ENCODE data around the gene PPP1R9B.

Gene PPP1R9B

DNA sequence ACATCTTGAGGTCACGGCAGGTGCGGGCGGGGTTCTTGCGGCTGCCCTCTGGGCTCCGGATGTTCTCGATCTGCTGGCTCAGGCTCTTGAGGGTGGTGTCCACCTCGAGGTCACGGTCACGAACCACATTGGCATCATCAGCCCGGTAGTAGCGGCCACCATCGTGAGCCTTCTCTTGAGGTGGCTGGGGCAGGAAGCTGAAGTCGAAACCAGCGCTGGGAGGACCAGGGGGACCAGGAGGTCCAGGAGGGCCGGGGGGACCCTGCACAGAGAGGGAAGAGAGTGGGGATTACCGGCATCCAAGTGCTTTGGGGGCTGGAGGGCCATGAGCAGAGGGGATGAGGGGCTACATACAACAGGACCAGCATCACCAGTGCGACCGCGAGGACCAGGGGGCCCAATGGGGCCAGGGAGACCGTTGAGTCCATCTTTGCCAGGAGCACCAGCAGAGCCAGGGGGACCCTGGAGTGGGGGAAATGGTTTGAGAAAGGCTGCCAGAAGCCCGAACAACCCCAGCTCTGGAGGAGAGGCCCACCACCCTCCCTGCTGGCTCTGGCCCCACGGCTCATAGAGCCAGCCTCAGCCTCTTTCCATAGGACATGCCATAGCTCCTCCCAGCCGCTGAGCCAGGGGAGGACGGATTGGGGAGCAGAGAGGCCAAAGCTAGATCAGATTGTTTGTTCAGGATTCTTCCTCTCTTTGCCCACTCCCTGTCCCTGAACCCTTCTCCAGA lies 36.4 kb upstream of the PPP1R9B start:
- DNase-seq = no peak

DNA sequence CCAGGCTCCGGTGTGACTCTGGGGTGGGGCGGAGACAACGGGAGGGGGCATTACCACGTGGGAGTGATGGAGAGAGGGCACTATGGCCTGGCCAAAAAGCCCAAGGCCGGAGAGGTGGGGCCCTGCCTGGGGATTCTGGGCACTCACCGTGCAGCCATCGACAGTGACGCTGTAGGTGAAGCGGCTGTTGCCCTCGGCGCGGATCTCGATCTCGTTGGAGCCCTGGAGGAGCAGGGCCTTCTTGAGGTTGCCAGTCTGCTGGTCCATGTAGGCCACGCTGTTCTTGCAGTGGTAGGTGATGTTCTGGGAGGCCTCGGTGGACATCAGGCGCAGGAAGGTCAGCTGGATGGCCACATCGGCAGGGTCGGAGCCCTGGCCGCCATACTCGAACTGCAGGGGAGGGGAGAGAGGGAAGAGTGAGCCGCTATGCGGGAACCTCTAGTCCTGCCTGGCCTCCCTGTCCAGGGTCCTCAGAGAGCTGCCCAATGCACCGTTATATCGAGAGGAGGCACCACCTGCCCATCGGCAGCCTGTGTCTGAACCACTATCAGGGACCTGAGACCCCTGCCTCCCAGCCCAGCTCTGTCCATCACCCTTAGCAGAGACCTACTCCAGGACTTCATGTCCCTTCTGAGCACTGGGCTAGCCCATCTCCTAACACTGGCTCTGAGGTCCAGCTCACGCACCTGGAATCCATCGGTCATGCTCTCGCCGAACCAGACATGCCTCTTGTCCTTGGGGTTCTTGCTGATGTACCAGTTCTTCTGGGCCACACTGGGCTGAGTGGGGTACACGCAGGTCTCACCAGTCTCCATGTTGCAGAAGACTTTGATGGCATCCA lies 35.4 kb upstream of the PPP1R9B start:
- DNase-seq = no peak

DNA sequence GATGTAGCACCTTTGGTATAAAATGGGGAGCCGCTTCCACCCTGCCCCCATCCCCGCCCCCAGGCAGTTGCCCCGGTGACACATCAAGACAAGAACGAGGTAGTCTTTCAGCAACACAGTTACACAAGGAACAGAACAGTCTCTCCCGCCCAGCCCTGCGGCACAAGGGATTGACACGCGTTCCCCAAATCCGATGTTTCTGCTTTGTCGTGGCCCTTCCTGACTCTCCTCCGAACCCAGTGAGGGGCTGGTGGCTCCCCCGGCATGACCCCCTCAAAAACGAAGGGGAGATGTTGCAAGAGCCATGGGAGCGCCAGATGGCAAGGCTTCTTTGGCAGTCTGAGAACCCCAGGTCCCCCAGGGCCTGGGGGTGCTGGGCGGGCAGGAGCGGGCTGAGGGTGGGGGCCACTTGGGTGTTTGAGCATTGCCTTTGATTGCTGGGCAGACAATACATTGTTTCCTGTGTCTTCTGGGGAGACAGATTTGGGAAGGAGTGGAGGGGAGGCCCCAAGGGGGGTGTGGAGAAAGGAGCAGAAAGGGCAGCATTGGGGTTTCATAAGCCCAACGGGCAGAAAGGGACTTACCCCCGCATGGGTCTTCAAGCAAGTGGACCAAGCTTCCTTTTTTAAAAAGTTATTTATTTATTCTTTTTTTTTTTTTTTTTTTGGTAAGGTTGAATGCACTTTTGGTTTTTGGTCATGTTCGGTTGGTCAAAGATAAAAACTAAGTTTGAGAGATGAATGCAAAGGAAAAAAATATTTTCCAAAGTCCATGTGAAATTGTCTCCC lies 34.3 kb upstream of the PPP1R9B start:
- peak; percentile 50 for DNase-seq

DNA sequence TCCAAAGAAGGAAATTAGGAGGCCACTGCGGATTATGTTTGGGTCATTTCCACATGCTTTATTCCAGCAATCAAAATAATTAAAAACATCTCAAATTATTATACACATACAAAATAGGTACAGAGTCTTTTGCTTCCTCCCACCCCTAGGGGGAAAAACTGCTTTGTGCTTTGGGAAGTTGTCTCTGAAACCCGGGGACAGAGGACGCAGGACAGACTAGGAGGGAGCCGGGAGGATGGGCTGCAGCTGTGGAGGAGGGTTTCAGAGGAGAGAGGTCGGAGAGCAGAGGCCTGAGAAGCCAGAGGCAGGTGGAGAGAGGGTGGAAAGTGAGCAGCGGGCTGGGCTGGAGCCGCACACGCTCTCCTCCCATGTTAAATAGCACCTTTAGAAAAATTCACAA lies 33.6 kb upstream of the PPP1R9B start:
- DNase-seq = no peak

DNA sequence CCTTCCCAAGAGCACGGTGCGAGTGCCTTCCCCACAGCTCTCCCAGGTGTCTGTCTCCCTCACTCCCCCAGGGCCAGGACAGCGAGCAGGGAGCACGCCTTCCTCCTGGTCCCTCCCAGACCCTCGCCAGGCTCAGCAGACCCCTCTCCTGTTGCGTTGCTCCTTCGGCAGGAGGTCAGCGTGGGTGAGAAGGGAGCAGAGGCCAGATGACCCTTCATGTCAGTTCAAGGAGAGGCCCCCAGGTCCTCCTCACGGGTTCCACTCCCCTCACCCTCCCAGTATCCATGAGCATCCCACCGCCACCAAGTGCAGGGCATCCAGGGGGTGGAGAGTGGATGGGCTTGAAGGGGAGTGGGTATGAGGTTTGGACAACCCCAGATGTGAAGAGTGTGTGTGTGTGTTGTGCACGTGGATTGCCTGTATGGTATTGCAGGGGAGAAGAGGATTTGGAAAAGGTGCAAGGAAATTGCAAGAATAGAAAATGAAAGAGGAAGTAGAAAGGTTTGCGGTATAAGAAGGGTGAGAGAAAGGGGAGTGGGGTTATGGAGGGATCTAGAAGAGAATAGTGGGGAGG lies 33.0 kb upstream of the PPP1R9B start:
- DNase-seq = peak; percentile 39

DNA sequence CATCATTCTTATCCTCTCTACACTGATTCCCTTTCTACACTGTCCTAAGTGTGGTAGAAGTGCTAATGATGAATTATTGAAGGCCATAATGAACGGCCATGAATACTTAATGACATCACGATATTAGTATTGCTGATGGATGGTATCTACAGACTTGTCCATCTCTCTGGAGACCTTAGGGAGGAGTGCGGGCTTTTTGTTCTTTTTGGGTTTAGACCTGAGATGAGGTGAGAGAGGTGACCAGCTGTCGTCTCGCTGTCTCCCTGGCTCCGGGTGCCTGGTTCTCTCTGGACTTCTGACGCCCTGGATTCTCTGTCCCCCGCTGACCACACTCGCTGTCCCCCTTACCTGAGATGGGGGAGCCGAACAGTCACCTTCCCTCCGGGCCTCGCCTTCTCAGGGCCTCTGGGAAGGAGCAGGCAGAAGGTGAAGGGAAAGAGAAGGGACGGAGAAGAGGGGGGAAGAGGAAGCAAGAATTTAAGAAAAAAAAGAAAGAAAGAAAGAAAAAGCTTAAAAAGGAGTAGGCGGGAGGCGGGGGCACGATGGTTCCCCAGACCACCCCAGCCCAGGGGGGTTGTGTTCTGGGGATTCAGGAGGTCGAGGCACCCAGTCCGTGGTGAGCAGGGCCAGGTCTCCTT lies 32.4 kb upstream of the PPP1R9B start:
- no peak for DNase-seq

DNA sequence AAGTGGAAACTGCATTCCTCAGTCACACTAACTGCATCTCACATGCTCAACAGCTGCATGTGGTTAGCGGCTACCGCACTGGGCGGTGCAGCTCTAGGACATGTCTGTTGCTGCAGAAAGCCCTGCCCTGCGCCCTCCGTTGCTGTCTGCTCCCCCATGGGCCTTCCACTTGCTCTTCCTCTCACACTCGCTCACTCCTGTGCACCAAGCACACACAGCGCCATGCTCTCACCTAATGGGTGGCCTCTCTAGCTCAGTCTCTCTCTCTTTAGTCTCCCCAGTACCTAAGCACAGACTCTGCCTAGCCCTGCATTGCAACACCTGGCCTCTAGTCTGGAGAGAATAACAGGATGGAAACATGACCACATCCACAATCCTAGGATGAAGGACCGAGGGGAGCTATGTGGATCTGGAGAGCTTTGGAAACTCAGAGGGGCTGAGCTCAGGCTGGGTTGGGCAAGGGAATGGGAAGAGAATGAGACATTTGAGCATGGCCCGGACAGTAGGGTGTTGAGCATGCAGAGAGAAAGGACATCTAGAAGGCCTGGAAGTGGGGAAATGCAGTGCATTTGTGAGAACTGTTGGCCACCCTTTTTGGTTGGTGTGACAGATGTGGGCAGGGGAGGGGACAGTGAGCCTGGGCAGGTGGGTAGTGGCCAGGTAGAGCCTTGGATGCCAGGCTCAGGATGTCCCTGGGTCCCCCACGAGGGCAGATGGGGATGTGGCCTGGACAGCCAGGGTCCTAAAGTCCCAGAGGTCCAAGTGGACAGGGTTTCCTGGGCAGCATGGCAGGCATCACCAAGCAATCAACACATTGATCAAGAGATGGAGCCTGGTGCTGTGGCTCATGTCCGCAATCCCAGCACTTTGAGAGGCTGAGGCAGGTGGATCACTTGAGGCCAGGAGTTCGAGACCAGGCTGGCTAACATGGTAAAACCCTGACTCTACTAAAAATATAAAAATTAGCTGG lies 31.4 kb upstream of the PPP1R9B start:
- no peak for DNase-seq

DNA sequence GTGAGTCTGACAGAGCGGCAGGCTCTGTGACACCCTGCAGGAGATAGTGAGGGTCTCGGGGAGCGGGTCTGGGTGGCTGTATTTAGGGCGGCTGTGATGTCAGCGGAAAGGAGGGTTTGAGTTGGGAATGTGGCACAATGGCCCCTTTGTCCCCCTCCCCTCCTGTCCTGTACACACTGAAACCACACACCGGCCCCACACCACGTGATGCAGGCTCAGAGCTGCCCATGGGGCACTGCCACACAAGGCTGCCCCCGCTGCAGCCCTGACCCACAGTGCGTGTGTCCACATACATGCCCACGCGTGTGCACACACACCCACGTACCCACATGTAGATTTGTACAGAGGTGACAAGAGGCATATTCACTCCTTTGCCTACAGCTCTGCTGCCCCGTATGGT lies 30.7 kb upstream of the PPP1R9B start:
- no peak for DNase-seq

DNA sequence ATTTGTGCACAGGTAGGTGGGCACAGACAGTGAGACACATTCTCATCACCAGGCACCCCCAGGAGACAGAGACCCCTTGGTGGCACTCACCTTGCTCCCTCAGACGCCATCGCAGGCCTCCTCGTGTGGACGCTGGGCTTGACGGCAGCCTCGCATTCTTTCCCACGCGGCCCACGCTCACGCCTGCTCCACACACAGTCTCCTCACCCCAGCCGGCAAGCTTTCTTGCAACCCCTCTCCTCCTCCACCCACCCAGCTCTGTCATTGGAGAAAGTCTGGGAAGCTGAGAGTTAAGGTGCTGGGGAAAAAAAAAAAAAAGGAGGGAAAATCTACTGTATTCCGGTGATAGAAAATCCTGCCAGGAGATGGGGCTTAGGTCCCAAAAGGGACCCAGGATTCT lies 30.1 kb upstream of the PPP1R9B start:
- DNase-seq = no peak

DNA sequence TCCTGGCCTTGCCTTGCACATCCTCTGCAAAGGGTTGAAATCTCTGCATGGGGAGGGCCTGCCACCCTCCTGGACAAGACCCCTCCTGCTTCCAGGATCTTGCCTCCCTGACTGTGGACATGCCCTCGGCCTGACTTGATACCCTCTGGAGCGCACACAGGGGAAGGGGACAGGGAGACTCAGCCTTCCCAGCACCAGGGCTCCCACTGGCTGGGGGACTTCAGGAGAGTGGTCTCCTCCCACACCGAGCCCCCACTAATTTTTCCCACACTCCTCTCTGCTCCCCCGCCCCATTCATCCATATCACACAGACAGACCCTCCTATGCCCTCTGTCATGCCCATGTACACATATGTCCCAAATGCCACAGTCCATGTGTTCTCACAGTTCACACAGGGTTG lies 29.6 kb upstream of the PPP1R9B start:
- no peak for DNase-seq

DNA sequence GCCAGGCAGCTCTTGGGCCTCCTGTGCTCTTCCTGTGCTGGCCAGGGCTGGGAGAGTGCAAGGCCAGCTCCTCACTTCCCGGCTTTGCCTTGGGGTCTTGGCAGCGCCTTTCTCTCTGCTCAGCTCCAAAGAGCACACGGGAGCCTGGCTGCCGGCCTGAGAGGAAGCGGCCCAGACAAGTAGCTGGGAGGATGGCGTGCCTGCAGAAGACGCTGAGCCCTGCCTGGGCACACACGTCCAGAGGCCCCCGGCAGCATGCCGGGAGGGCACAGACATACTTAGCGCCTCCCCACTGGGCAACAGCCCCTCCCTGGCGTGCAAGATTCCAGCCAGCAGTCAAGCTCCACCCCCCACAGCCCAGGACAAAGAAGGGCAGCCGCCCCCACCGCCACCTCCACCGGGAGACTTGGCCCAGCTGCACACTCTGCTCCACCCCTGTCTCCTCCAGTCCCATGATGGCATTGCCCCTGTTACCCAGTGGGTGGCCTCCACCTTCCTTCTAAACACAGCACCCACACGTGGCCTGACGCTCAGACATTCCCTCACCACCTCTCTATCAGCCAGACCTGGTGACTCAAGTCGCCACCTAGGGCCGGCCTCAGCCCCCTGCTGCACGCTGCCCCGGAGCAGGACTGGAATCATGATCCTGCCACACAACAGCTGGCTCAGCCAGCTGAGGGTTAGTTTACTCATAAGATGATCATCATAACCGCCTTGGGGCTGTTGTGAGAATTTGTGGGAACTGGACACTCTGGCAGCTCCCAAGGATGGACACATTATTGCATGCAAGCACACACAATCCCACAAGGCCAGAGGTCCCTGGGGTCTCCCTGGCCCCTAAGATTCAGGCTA lies 27.7 kb upstream of the PPP1R9B start:
- DNase-seq = peak; percentile 59

DNA sequence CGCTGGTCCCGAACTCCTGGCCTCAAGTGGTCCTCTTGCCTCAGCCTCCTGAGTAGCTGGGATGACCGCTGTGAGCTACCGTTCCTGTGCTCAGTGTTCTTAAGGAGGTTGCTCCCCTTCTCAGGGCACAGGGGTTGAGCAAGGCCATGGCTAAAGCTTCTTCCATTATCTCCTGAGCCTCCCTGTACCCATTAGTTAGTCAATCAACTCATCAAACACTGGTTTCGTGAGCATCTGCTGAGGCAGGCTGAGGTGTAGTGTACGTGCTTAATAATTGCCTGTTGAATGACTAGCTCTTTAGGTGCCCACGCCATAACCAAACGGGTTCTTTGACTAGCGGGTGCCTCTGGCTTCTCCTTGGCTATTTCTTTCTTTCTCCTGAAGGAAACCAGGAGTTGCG lies 27.0 kb upstream of the PPP1R9B start:
- no peak for DNase-seq

DNA sequence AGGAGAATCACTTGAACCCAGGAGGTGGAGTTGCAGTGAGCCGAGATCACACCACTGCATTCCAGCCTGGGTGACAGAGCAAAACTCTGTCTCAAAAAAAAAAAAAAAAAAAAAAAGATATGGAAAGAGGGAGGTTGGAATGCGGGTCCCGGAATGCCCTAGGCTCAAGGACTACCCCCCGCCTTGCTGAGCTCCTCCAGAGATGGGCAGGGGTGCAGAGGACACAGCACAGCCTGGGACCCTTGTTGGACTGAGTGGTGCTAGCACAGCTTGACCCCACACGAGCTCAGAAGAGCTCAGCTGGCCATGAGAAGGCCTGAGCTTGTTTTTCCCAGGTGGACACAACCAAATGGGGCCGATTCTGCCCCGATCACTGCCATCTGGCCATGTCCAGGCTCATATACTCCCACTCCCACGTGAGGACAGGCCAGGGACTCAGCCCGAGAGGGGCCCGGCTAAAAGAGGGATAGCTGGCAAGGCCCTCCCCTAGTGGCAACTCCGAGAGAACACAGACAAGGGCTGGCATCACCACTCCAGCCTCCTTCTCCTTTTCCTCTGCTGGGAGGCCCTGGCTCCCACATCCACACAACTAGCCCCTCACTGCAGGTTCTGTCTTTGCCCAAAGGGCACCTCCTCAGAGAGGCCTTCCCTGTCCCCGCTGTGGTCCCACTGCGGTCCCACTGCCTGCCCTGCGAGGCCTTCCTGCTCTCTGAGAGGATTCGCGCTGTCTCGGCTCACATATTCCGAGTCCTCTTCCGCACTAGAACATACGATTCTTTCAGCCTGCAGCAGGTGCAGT lies 26.3 kb upstream of the PPP1R9B start:
- no peak for DNase-seq

DNA sequence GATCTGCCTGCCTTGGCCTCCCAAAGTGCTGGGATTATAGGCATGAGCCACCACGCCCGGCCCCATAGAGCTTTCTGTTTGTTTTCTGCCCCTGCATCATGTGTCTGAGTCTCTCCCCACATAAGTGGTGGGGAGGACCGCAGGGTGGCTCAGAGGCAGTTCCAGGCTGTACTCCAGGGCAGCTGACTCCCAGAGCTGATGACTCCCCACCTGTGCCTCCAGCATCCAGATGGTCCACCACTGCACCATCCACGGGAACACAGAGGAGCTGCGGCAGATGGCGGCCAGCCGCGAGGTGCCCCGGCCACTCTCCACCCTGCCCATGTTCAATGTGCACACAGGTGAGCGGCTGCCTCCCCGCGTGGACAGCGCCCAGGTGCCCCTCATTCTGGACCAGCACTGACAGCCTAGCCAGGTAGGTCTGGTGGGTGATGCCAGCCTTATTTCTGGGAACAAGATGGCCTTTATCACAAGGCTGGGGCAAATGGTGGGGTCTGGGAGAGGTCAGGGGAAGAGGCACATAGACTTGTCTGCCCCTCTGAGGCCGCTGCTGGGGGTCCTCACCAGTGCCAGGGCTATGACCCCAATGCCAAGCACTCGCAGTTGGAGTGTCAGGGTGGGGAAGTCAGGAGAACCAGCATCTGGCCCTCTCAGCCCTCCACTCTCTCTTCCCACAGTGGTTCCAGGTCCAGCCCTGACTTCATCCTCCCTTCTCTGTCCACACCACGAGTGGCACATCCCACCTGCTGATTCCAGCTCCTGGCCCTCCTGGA lies 24.7 kb upstream of the PPP1R9B start:
- no peak for DNase-seq

DNA sequence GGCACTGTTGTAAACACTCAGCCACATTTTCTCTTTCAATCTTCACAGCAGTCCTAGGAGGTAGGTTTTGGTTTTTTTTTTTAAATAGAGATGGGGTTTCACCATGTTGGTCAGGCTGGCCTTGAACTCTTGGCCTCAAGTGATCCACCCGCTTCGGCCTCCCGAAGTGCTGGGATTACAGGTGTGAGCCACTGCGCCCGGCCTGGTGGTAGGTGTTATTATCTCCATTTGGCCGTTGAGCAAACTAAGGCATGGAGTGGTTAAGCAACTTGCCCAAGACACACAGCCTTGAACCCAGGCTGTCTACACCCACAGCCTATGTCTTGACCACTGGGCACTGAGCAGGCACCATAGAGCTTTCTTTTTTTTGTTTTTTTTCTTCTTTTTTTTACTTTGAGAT lies 24.0 kb upstream of the PPP1R9B start:
- DNase-seq = no peak

DNA sequence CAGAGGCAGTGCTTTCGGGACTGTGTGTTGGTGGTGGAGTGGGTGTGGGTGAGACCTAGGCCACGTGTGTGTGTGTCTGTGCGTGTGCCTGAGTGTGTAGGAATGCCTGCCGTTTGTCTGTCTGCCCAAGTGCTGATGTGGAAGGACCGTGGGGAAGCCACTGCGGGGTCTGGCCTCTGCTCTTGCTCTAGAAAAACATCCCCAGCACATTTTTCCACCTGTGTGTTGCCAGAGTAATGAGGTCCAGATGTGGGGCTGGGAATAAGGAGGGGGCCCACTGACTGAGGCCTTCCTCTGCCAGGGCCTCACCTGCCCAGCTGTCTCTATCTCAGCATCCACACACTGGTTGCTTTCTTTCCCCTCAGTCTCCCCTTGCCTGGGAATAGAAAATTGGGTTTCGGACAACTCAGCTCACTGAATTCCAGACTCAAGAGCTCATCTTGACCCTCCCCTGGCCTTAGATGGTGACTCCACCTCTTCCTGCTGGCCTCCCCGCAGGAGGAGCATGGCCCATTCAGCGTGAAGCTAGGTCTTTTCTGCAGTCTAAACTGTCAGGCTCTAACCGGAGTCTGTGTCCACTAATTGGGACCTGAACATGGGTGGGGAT lies 23.0 kb upstream of the PPP1R9B start:
- DNase-seq = no peak

DNA sequence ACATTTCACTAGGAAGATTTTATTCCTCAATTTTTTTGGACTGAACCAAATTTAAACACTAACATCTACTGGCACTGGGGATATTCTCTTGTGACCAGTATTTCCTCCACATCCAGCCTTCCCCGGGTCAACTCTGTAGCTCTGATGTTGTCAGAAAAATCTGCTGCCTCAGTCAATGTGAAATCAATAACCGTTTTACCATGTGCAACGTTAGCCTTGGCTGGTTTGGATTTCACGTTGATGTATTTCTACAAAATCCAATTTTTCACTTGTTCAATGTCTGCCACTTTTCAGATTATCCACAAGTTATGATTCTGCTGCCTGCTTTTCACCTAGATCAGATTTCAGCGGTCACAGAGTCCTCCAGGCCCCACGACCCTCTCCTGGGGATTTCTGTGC lies 22.5 kb upstream of the PPP1R9B start:
- DNase-seq = no peak

DNA sequence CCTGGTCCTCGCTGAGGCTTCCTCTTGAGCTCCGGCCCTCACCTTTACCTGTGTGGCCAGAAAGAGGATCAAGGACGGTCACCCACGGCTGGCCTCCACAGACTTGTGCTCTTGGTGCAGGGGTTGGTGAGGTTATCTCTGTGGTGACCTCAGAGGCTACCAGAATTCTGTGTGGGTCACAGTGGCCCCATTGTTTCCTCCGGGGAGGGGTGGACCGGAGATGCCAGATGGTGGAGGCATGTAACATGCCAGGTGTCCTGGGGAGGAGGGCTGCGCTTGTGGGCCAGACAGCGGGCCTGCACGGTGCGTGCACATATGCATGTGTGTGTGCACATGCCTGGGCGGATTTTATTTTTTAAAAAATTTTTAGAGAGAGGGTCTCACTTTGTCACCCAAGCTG lies 21.7 kb upstream of the PPP1R9B start:
- no peak for DNase-seq
